Activated T-cell treated with anti-CD3 and anti-CD28 coated beads, Interleukin-2, amount 50 U/mL, for 24 hours (primary cell): ENCODE measurements around the gene PRXL2B.
A peak's percentile ranks its signal among the peaks of the same experiment; 100 is the strongest.
"Not testable (repeated sequence)": the region's sequence is repeated elsewhere in the genome, so short reads cannot be mapped to it uniquely, and the experiment has no call there.

Source experiments
- DNase-seq: peaks from one replicate; pipeline ENCODE4 v3.0.0-alpha.2; 2020
- H3K27ac Mint-ChIP-seq: 2 replicates; pipeline ENCODE4 v1.8.0; 2020; ENCODE audit warnings: mild to moderate bottlenecking, mixed read lengths
- H3K27me3 Mint-ChIP-seq: 2 replicates; pipeline ENCODE4 v1.8.0; 2020; ENCODE audit warnings: mixed read lengths
- H3K36me3 Mint-ChIP-seq: 2 replicates; pipeline ENCODE4 v1.8.0; 2020; ENCODE audit warnings: low read depth, mixed read lengths
- H3K4me1 Mint-ChIP-seq: 2 replicates; pipeline ENCODE4 v1.8.0; 2020; ENCODE audit warnings: low read depth, mixed read lengths
- H3K4me3 Mint-ChIP-seq: 2 replicates; pipeline ENCODE4 v1.8.0; 2020; ENCODE audit warnings: mild to moderate bottlenecking, moderate library complexity, mixed read lengths
- H3K9me3 Mint-ChIP-seq: 2 replicates; pipeline ENCODE4 v1.8.0; 2020; ENCODE audit warnings: mixed read lengths

Gene PRXL2B

GRCh38 chr1:2566101-2567045 lies 20.2 kb upstream of the PRXL2B start:
- H3K36me3 Mint-ChIP-seq, result peaks cover 22% of the 10 kb centered on the region
- no peaks in the 10 kb centered on the region for H3K9me3 Mint-ChIP-seq
- no peaks in the 10 kb centered on the region for H3K27me3 Mint-ChIP-seq
- H3K4me1 Mint-ChIP-seq, result peaks cover 1% of the 10 kb centered on the region
- no peak overlapping the region for H3K4me3 Mint-ChIP-seq
- DNase-seq, result no peak
- no peak overlapping the region for H3K27ac Mint-ChIP-seq

GRCh38 chr1:2567083-2567679 lies 19.4 kb upstream of the PRXL2B start:
- DNase-seq, result no peak
- Mint-ChIP-seq H3K9me3 (no peaks in the 10 kb centered on the region), H3K4me3 (no peak overlapping the region), H3K27me3 (no peaks in the 10 kb centered on the region), H3K27ac (no peak overlapping the region), H3K4me1 (peaks cover 1% of the 10 kb centered on the region), H3K36me3 (peaks cover 15% of the 10 kb centered on the region)

- H3K27me3 Mint-ChIP-seq, DNase-seq, H3K4me1 Mint-ChIP-seq, H3K9me3 Mint-ChIP-seq, H3K4me3 Mint-ChIP-seq, H3K27ac Mint-ChIP-seq, H3K36me3 Mint-ChIP-seq: not testable (repeated sequence)
Measured at GRCh38 chr1:2568187-2568816, 18.3 kb upstream of the PRXL2B start.

- Mint-ChIP-seq H3K9me3 (peaks cover 14% of the 10 kb centered on the region), H3K36me3 (no peaks in the 10 kb centered on the region), H3K4me1 (peaks cover 1% of the 10 kb centered on the region), H3K27me3 (no peaks in the 10 kb centered on the region), H3K4me3 (no peak overlapping the region), H3K27ac (peak overlapping the region; percentile 61)
- no peak for DNase-seq
Measured at GRCh38 chr1:2569060-2569459, 17.5 kb upstream of the PRXL2B start.

GRCh38 chr1:2569703-2570102 lies 16.9 kb upstream of the PRXL2B start:
- H3K27ac Mint-ChIP-seq, DNase-seq, H3K4me1 Mint-ChIP-seq, H3K36me3 Mint-ChIP-seq, H3K27me3 Mint-ChIP-seq, H3K4me3 Mint-ChIP-seq: not testable (repeated sequence)
- H3K9me3 Mint-ChIP-seq, result peaks cover 18% of the 10 kb centered on the region

- no peak overlapping the region for H3K27ac Mint-ChIP-seq
- H3K4me3 Mint-ChIP-seq, result no peak overlapping the region
- H3K4me1 Mint-ChIP-seq, result peaks cover 3% of the 10 kb centered on the region
- DNase-seq, result no peak
- no peaks in the 10 kb centered on the region for H3K36me3 Mint-ChIP-seq
- no peaks in the 10 kb centered on the region for H3K27me3 Mint-ChIP-seq
- peaks cover 18% of the 10 kb centered on the region for H3K9me3 Mint-ChIP-seq
Measured at GRCh38 chr1:2570332-2570731, 16.2 kb upstream of the PRXL2B start.

- H3K27ac Mint-ChIP-seq, result no peak overlapping the region
Measured at GRCh38 chr1:2571348-2571747, 15.2 kb upstream of the PRXL2B start.

GRCh38 chr1:2573250-2573920 lies 13.2 kb upstream of the PRXL2B start:
- H3K36me3 Mint-ChIP-seq, result no peaks in the 10 kb centered on the region
- no peak overlapping the region for H3K4me3 Mint-ChIP-seq
- peaks cover 24% of the 10 kb centered on the region for H3K4me1 Mint-ChIP-seq
- no peak overlapping the region for H3K27ac Mint-ChIP-seq
- H3K27me3 Mint-ChIP-seq, result no peaks in the 10 kb centered on the region
- no peak for DNase-seq
- peaks cover 18% of the 10 kb centered on the region for H3K9me3 Mint-ChIP-seq

More at GRCh38 chr1:2571348-2571747, 15.2 kb upstream of the PRXL2B start:
- Mint-ChIP-seq H3K9me3 (peaks cover 18% of the 10 kb centered on the region), H3K4me3 (no peak overlapping the region), H3K27me3 (no peaks in the 10 kb centered on the region), H3K4me1 (peaks cover 8% of the 10 kb centered on the region), H3K36me3 (no peaks in the 10 kb centered on the region)
- DNase-seq, result no peak

GRCh38 chr1:2574350-2574749 lies 12.2 kb upstream of the PRXL2B start:
- Mint-ChIP-seq H3K36me3 (no peaks in the 10 kb centered on the region), H3K27me3 (no peaks in the 10 kb centered on the region), H3K4me1 (peaks cover 32% of the 10 kb centered on the region), H3K4me3 (no peak overlapping the region), H3K27ac (no peak overlapping the region), H3K9me3 (peaks cover 21% of the 10 kb centered on the region)
- no peak for DNase-seq

GRCh38 chr1:2575801-2576663 lies 10.5 kb upstream of the PRXL2B start:
- Mint-ChIP-seq H3K27me3 (no peaks in the 10 kb centered on the region), H3K4me1 (peaks cover 45% of the 10 kb centered on the region), H3K4me3 (no peak overlapping the region)

GRCh38 chr1:2577565-2578075 lies 9.0 kb upstream of the PRXL2B start:
- peaks cover 60% of the 10 kb centered on the region for H3K4me1 Mint-ChIP-seq
- peak overlapping the region; percentile 94 for H3K27ac Mint-ChIP-seq
- H3K4me3 Mint-ChIP-seq, result peak overlapping the region; percentile 66
- not testable (repeated sequence) for H3K27me3 Mint-ChIP-seq, H3K36me3 Mint-ChIP-seq
- peak; percentile 75 for DNase-seq
- H3K9me3 Mint-ChIP-seq, result peaks cover 19% of the 10 kb centered on the region

More at GRCh38 chr1:2575801-2576663, 10.5 kb upstream of the PRXL2B start:
- DNase-seq, result no peak
- Mint-ChIP-seq H3K36me3 (no peaks in the 10 kb centered on the region), H3K9me3 (peaks cover 21% of the 10 kb centered on the region), H3K27ac (peak overlapping the region; percentile 37)

- Mint-ChIP-seq H3K27me3 (no peaks in the 10 kb centered on the region), H3K9me3 (peaks cover 10% of the 10 kb centered on the region), H3K4me3 (peak overlapping the region; percentile 66), H3K27ac (peak overlapping the region; percentile 94), H3K36me3 (no peaks in the 10 kb centered on the region), H3K4me1 (peaks cover 71% of the 10 kb centered on the region)
- no peak for DNase-seq
Measured at GRCh38 chr1:2578758-2579118, 7.8 kb upstream of the PRXL2B start.

- no peaks in the 10 kb centered on the region for H3K27me3 Mint-ChIP-seq
- peak overlapping the region; percentile 82 for H3K27ac Mint-ChIP-seq
- peaks cover 4% of the 10 kb centered on the region for H3K36me3 Mint-ChIP-seq
- H3K4me1 Mint-ChIP-seq, result peaks cover 85% of the 10 kb centered on the region
- peaks cover 3% of the 10 kb centered on the region for H3K9me3 Mint-ChIP-seq
- DNase-seq, result no peak
- H3K4me3 Mint-ChIP-seq, result no peak overlapping the region
Measured at GRCh38 chr1:2580691-2581090, 5.9 kb upstream of the PRXL2B start.
